MM.1S (cell line): ENCODE measurements around the gene PLA2G3.

Experiments used
- DNase-seq: peaks from one replicate; pipeline ENCODE4 v3.0.0-alpha.2; 2015
- H2AFZ ChIP-seq: fragments of 300-600 bp; sonication (generic); 2 replicates; pipeline ENCODE4 v1.6.0; 2016; ENCODE audit warnings: antibody characterized with exemption, low read length
- H3F3A ChIP-seq: fragments of 300-600 bp; sonication (generic); 2 replicates; pipeline ENCODE4 v1.6.1; 2016; ENCODE audit warnings: mild to moderate bottlenecking, antibody characterized with exemption, low read length, moderate library complexity, mixed read lengths; ENCODE audit not compliant: insufficient read depth
- H3K27ac ChIP-seq: fragments of 300-600 bp; sonication (generic); 2 replicates; pipeline ENCODE4 v1.5.1; 2016; ENCODE audit warnings: mild to moderate bottlenecking, low read length
- H3K27me3 ChIP-seq: fragments of 300-600 bp; sonication (generic); replicated peaks from 2 replicates; pipeline ENCODE4 v1.6.0; 2016; ENCODE audit warnings: low read length; ENCODE audit not compliant: insufficient read depth
- H3K36me3 ChIP-seq: fragments of 300-600 bp; sonication (generic); replicated peaks from 2 replicates; pipeline ENCODE4 v1.6.1; 2016; ENCODE audit warnings: mild to moderate bottlenecking, low read length, mixed read lengths; ENCODE audit not compliant: insufficient read depth
- H3K4me1 ChIP-seq: fragments of 300-600 bp; sonication (generic); 2 replicates; pipeline ENCODE4 v1.6.1; 2016; ENCODE audit warnings: low read length, mixed read lengths
- H3K4me2 ChIP-seq: fragments of 300-600 bp; sonication (generic); 2 replicates; pipeline ENCODE4 v1.6.0; 2016; ENCODE audit warnings: low read depth, low read length
- H3K4me3 ChIP-seq: fragments of 300-600 bp; sonication (generic); 2 replicates; pipeline ENCODE4 v1.5.1; 2016; ENCODE audit warnings: low read length, mixed read lengths
- H3K79me2 ChIP-seq: fragments of 300-600 bp; sonication (generic); 2 replicates; pipeline ENCODE4 v1.6.1; 2016; ENCODE audit warnings: mixed run types, low read length, mixed read lengths
- H3K9ac ChIP-seq: fragments of 300-600 bp; sonication (generic); 2 replicates; pipeline ENCODE4 v1.6.1; 2016; ENCODE audit warnings: low read length, mixed read lengths
- H3K9me2 ChIP-seq: fragments of 300-600 bp; sonication (generic); replicated peaks from 2 replicates; pipeline ENCODE4 v1.6.1; 2016; ENCODE audit warnings: mild to moderate bottlenecking, low read length, mixed read lengths; ENCODE audit not compliant: insufficient read depth
- H3K9me3 ChIP-seq: fragments of 300-600 bp; sonication (generic); replicated peaks from 2 replicates; pipeline ENCODE4 v1.6.1; 2016; ENCODE audit warnings: mild to moderate bottlenecking, low read length, mixed read lengths; ENCODE audit not compliant: insufficient read depth
- H4K20me1 ChIP-seq: fragments of 300-600 bp; sonication (generic); 2 replicates; pipeline ENCODE4 v1.6.1; 2016; ENCODE audit warnings: mild to moderate bottlenecking, low read length, moderate library complexity, mixed read lengths; ENCODE audit not compliant: insufficient read depth
- CTCF ChIP-seq: fragments of 300-600 bp; sonication (generic); IDR thresholded peaks from 2 replicates; pipeline ENCODE4 v1.5.1; 2016; ENCODE audit warnings: antibody characterized with exemption, low read length, mixed read lengths
- EZH2 ChIP-seq: fragments of 300-600 bp; sonication (generic); optimal IDR thresholded peaks from 2 replicates; pipeline ENCODE3; 2017; ENCODE audit warnings: low read depth, mild to moderate bottlenecking, antibody characterized with exemption, low read length, mixed read lengths
- EZH2phosphoT487 ChIP-seq: fragments of 300-600 bp; sonication (generic); IDR thresholded peaks from 2 replicates; pipeline ENCODE4 v1.6.1; 2018; ENCODE audit warnings: antibody characterized with exemption, low read length

PLA2G3 gene

GRCh38 chr22:31139866-31140716 lies at the start of gene PLA2G3:
Gene PLA2G3 (minus strand): TSS chr22:31140508. CDS start chr22:31140354, 154 bp downstream.
- DNase-seq: no peak
- peaks cover 8% of the 10 kb centered on the region; the same call in 1 of the 2 replicates for H3K27me3 ChIP-seq
- no peak within 1 kb of the TSS for H2AFZ ChIP-seq
- no peaks in the 10 kb centered on the region for H3K9me2 ChIP-seq
- H3K36me3 ChIP-seq: no peaks in the 10 kb centered on the region
- H3K27ac ChIP-seq: no peak within 1 kb of the TSS
- H3K4me1 ChIP-seq: no peaks in the 10 kb centered on the region
- H3K79me2 ChIP-seq: no peaks in the 10 kb centered on the region
- no peak within 1 kb of the TSS for H3K4me3 ChIP-seq
- H3K9me3 ChIP-seq: no peaks in the 10 kb centered on the region
- H3K4me2 ChIP-seq: no peak within 1 kb of the TSS
- H3F3A ChIP-seq: no peaks in the 10 kb centered on the region
- H4K20me1 ChIP-seq: no peaks in the 10 kb centered on the region
- no peak for TF ChIP-seq CTCF
- no peak for TF ChIP-seq EZH2
- no peak for TF ChIP-seq EZH2phosphoT487
- no peak within 1 kb of the TSS for H3K9ac ChIP-seq

- H3K36me3 ChIP-seq: no peaks in the 10 kb centered on the region
- H3F3A ChIP-seq: no peaks in the 10 kb centered on the region
- H3K4me3 ChIP-seq: no peak overlapping the region
- H3K4me1 ChIP-seq: no peaks in the 10 kb centered on the region
- no peaks in the 10 kb centered on the region for H3K9me2 ChIP-seq
- H3K9ac ChIP-seq: no peak overlapping the region
- H2AFZ ChIP-seq: no peak overlapping the region
- no peaks in the 10 kb centered on the region for H3K9me3 ChIP-seq
- no peaks in the 10 kb centered on the region for H4K20me1 ChIP-seq
- H3K27ac ChIP-seq: no peak overlapping the region
- H3K27me3 ChIP-seq: no peaks in the 10 kb centered on the region
- TF ChIP-seq EZH2 (no peak), EZH2phosphoT487 (no peak), CTCF (no peak)
- DNase-seq: no peak
- no peaks in the 10 kb centered on the region for H3K79me2 ChIP-seq
- H3K4me2 ChIP-seq: no peak overlapping the region
Measured at GRCh38 chr22:31187627-31188026, 47.3 kb upstream of the PLA2G3 start.

- Histone ChIP-seq H3K4me1 (no peaks in the 10 kb centered on the region), H3K9me3 (no peaks in the 10 kb centered on the region), H3K79me2 (no peaks in the 10 kb centered on the region), H3K27me3 (no peaks in the 10 kb centered on the region), H2AFZ (no peak overlapping the region), H4K20me1 (no peaks in the 10 kb centered on the region), H3K4me3 (no peak overlapping the region), H3K9ac (no peak overlapping the region), H3K4me2 (no peak overlapping the region), H3K9me2 (no peaks in the 10 kb centered on the region), H3F3A (no peaks in the 10 kb centered on the region), H3K36me3 (no peaks in the 10 kb centered on the region), H3K27ac (no peak overlapping the region)
- no peak for DNase-seq
- TF ChIP-seq EZH2phosphoT487 (no peak), CTCF (no peak), EZH2 (no peak)
Measured at GRCh38 chr22:31185056-31185455, 44.7 kb upstream of the PLA2G3 start.
